Gastrocnemius medialis (tissue), 4 donors: ENCODE data around the gene B4GALT3.

Source experiments
- CTCF ChIP-seq, 5 experiments: fragments of 450-650 bp in 3 of 5; fragments of 200-600 bp in 2 of 5; sonication (generic) in 2 of 5; IDR thresholded peaks in 4 of 5; conservative IDR thresholded peaks in 1 of 5; 1 replicate in 4 of 5; 2 replicates in 1 of 5; pipeline ENCODE4 v1.5.1; 2016 to 2019; ENCODE audit warnings: antibody characterized with exemption in 5 of 5, mild to moderate bottlenecking in 3 of 5, moderate library complexity in 3 of 5
- POLR2A ChIP-seq, 2 donors: fragments of 450-650 bp; IDR thresholded peaks; one replicate each; pipeline ENCODE4 v1.6.1; 2017; ENCODE audit warnings: antibody characterized with exemption in 2 of 2, mild to moderate bottlenecking in 2 of 2, moderate library complexity in 2 of 2

DNA sequence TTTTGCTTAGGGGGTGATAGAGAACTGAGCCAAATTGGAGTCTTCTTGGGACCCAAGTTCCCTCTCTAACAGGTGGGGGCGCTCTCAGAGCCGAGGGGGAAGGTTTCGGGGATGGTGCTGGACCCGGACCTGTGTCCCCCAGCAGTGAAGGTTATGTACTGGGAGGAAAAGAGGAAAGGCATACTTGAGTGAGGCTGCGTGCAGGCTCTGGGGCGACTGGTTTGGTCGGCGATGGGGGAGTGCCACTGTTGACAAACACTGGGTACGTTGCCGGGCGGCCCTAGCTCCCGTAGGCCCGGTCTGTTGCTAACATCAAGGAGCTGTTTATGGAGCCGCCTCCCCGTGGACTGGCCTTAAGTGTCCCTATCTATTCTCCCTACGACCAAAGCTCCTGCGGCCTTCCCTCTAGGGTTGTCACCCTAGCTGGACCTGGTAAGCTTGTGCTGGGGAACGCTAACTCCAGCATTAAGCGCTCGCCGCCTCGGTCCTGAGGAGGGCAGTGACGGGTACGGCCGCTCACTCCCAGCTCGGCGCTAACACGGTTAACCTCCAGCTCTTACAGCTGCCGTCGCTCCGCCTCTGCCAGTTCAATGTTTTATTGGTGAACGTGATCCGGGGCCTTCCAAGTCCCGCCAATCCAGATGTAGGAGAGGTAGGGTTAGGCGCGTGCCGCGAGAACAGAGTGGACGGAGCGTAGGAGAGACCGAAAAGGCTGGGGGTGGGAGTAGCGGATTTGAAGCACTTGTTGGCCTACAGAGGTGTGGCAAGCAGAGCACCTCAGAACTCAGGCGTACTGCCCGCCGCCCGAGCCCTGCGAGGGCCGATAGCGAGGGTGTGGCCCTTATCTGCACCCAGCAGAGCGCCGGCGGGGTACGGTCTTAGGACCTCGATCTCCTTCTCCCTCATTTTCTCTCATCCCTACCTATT lies 11.3 kb downstream of the B4GALT3 start, which contains the start of gene PPOX:
- TF ChIP-seq POLR2A (IDR thresholded peaks at IDR 0.05) (peak; percentile 73 to 92), CTCF (IDR thresholded peaks at IDR 0.05 in 4 of 5, conservative IDR thresholded peaks at IDR 0.05 in 1 of 5) (peak; percentile 20 to 57 (median 44))
